IMR-90 (cell line): ENCODE measurements around the gene OR51Q1. TPM values are rescaled to one million over a fixed set of nuclear protein-coding genes. Genes with fewer than 3 reads are reported as not detected.

ENCODE experiments used
- ATAC-seq: fragments of 200-7000 bp; cut with Tn5 transposase; 2 replicates; pipeline ENCODE4 v1.9.1; 2020; ENCODE audit warnings: low read depth, mild to moderate bottlenecking, moderate library complexity
- BruUV-seq: library from RNA; stranded (reverse); fragments of 400-500 nt; replicated peaks from 2 replicates; lab custom pipeline; 2021; lab: Mats Ljungman, UMichigan
- CTCF ChIA-PET: fragments of 300-600 bp; formaldehyde crosslinking; extraction: SDS; loops from one replicate; lab custom pipeline; 2021; ENCODE audit warnings: antibody characterized with exemption; lab: Yijun Ruan, JAX
- POLR2A ChIA-PET: fragments of 300-600 bp; sonication (Branson Sonifier 250); formaldehyde crosslinking; loops from one replicate; lab custom pipeline; 2022; ENCODE audit warnings: antibody characterized with exemption; ENCODE audit not compliant: unreplicated experiment; lab: Charles Lee
- DNase-seq: peaks from one replicate; pipeline ENCODE4 v3.0.0; 2013
- H2AFZ ChIP-seq: replicated peaks from 2 replicates; pipeline ENCODE3; 2013; ENCODE audit warnings: low read length, mild to moderate bottlenecking; ENCODE audit not compliant: poor library complexity
- H2AK5ac ChIP-seq: 2 replicates; pipeline ENCODE4 v1.6.1; 2013; ENCODE audit warnings: low read depth, low read length, inconsistent platforms
- H2AK9ac ChIP-seq: replicated peaks from 2 replicates; pipeline ENCODE3; 2013; ENCODE audit warnings: mild to moderate bottlenecking, low read depth, low read length, moderate library complexity; ENCODE audit not compliant: poor library complexity
- H2BK120ac ChIP-seq: 2 replicates; pipeline ENCODE4 v1.6.1; 2013; ENCODE audit warnings: low read depth, low read length, inconsistent platforms
- H2BK15ac ChIP-seq: 3 replicates; pipeline ENCODE4 v1.6.1; 2013; ENCODE audit warnings: low read depth, low read length, inconsistent platforms
- H2BK20ac ChIP-seq: 2 replicates; pipeline ENCODE4 v1.6.1; 2013; ENCODE audit warnings: low read depth, mild to moderate bottlenecking, inconsistent platforms, low read length, moderate library complexity
- H2BK5ac ChIP-seq: 2 replicates; pipeline ENCODE4 v1.6.1; 2013; ENCODE audit warnings: mild to moderate bottlenecking, low read depth, low read length, inconsistent platforms; ENCODE audit not compliant: poor library complexity, severe bottlenecking
- H3K14ac ChIP-seq: replicated peaks from 2 replicates; pipeline ENCODE4 v1.6.1; 2013; ENCODE audit warnings: low read depth, low read length, inconsistent platforms
- H3K18ac ChIP-seq: 2 replicates; pipeline ENCODE4 v1.6.1; 2013; ENCODE audit warnings: low read depth, low read length, control low read depth
- H3K23ac ChIP-seq: 2 replicates; pipeline ENCODE4 v1.6.1; 2013; ENCODE audit warnings: low read depth, low read length, inconsistent platforms
- H3K27ac ChIP-seq: 2 replicates; pipeline ENCODE4 v1.5.1; 2013; ENCODE audit warnings: mild to moderate bottlenecking, control low read depth, low read length; ENCODE audit not compliant: insufficient read depth
- H3K27me3 ChIP-seq: 2 replicates; pipeline ENCODE4 v1.6.1; 2013; ENCODE audit warnings: low read length; ENCODE audit not compliant: control insufficient read depth, insufficient read depth
- H3K36me3 ChIP-seq: 2 replicates; pipeline ENCODE4 v1.6.1; 2013; ENCODE audit warnings: low read length, mixed read lengths; ENCODE audit not compliant: control insufficient read depth, insufficient read depth
- H3K4ac ChIP-seq: 2 replicates; pipeline ENCODE4 v1.6.1; 2013; ENCODE audit warnings: low read depth, low read length, inconsistent platforms
- H3K4me1 ChIP-seq: 2 replicates; pipeline ENCODE4 v1.6.1; 2013; ENCODE audit warnings: low read length, mixed read lengths; ENCODE audit not compliant: control insufficient read depth, insufficient read depth
- H3K4me2 ChIP-seq: 2 replicates; pipeline ENCODE4 v1.6.1; 2013; ENCODE audit warnings: low read depth, mild to moderate bottlenecking, control low read depth, low read length, moderate library complexity
- H3K4me3 ChIP-seq: 2 replicates; pipeline ENCODE4 v1.5.1; 2013; ENCODE audit warnings: low read depth, mild to moderate bottlenecking, control low read depth, low read length, moderate library complexity; ENCODE audit not compliant: insufficient read depth
- H3K56ac ChIP-seq: 2 replicates; pipeline ENCODE4 v1.6.1; 2013; ENCODE audit warnings: low read length, inconsistent platforms; ENCODE audit not compliant: insufficient read depth; ENCODE audit errors: extremely low read depth
- H3K79me1 ChIP-seq, 2 experiments: 2 replicates each; pipeline ENCODE4 v1.6.1; 2013; ENCODE audit warnings: low read length in 2 of 2, inconsistent platforms in 1 of 2, low read depth in 1 of 2
- H3K9ac ChIP-seq: 2 replicates; pipeline ENCODE4 v1.6.1; 2013; ENCODE audit warnings: low read depth, low read length, control low read depth
- H3K9me1 ChIP-seq: 2 replicates; pipeline ENCODE4 v1.6.1; 2013; ENCODE audit warnings: low read length, inconsistent platforms; ENCODE audit not compliant: insufficient read depth
- H3K9me3 ChIP-seq: 2 replicates; pipeline ENCODE4 v1.6.1; 2013; ENCODE audit warnings: low read length; ENCODE audit not compliant: control insufficient read depth, insufficient read depth
- H4K20me1 ChIP-seq: 2 replicates; pipeline ENCODE4 v1.6.1; 2013; ENCODE audit warnings: low read length, inconsistent platforms; ENCODE audit not compliant: insufficient read depth
- H4K5ac ChIP-seq: 2 replicates; pipeline ENCODE4 v1.6.1; 2013; ENCODE audit warnings: mild to moderate bottlenecking, low read depth, low read length, control low read depth
- H4K8ac ChIP-seq, 2 experiments: 2 replicates each; pipeline ENCODE4 v1.6.1; 2013; ENCODE audit warnings: low read depth in 2 of 2, low read length in 2 of 2, control low read depth in 1 of 2, inconsistent platforms in 1 of 2
- H4K91ac ChIP-seq: 2 replicates; pipeline ENCODE4 v1.6.1; 2013; ENCODE audit warnings: low read depth, low read length, inconsistent platforms; ENCODE audit not compliant: insufficient read depth
- FOS ChIP-seq: fragments of 150-350 bp; IDR thresholded peaks from 2 replicates; pipeline ENCODE4 v1.6.1; 2016; ENCODE audit warnings: low read depth, low read length
- MAZ ChIP-seq: IDR thresholded peaks from 2 replicates; pipeline ENCODE4 v1.6.1; 2012; ENCODE audit warnings: low read depth, mild to moderate bottlenecking, low read length, improper control_type of control experiment, moderate library complexity, borderline replicate concordance
- RCOR1 ChIP-seq: IDR thresholded peaks from 2 replicates; pipeline ENCODE4 v1.6.1; 2012; ENCODE audit warnings: mild to moderate bottlenecking, low read length, improper control_type of control experiment; ENCODE audit not compliant: insufficient replicate concordance
- WGBS, 2 experiments: methylation state at CpG; one replicate each; pipeline versions ENCODE4 v1.1.5 to v1.1.7; 2013; ENCODE audit warnings: missing lambda C conversion rate in 2 of 2; ENCODE audit not compliant: insufficient read length in 1 of 2; ENCODE audit errors: extremely low coverage in 2 of 2; 5-methylcytosine and 5-hydroxymethylcytosine counted together
- dilution Hi-C: fragments of 300-500 bp; cut with HindIII; formaldehyde crosslinking; loops from one replicate; pipeline ENCODE4 v1.14.3; 2018; ENCODE audit warnings: low sequenced_read_pairs; ENCODE audit not compliant: unreplicated experiment
- in situ Hi-C: fragments of 300-500 bp; cut with MboI; formaldehyde crosslinking; loops from 3 replicates; pipeline ENCODE4 v1.14.3; 2019; ENCODE audit warnings: low sequenced_read_pairs, inconsistent platforms, mixed read lengths
- intact Hi-C: fragments of 100-400 bp; cut with micrococcal nuclease; formaldehyde crosslinking; loops from 2 replicates; pipeline ENCODE4 v1.10.0; 2022
- polyA plus RNA-seq, 3 experiments: library from polyadenylated mRNA; depleted of rRNA; stranded (reverse); fragments of >200 nt; gene quantifications; 2 replicates each; pipeline ENCODE4 v1.2.3, GENCODE V29; 2012; ENCODE audit warnings: low replicate concordance in 1 of 3
- total RNA-seq: library from RNA; depleted of rRNA; stranded (reverse); fragments of >200 nt; gene quantifications from 2 replicates; pipeline ENCODE4 v1.2.3, GENCODE V29; 2012
- TF ChIP-seq, protein P1 (sequence below): fragments of 150-350 bp; IDR thresholded peaks from 2 replicates; pipeline ENCODE4 v1.6.1; 2017; ENCODE audit warnings: mild to moderate bottlenecking, antibody characterized with exemption, low read length, low read depth
- TF ChIP-seq, protein P2 (sequence below): conservative IDR thresholded peaks from 2 replicates; pipeline ENCODE4 v1.5.1; 2012; ENCODE audit warnings: mild to moderate bottlenecking, low read depth, low read length, improper control_type of control experiment

The OR51Q1 gene
- total and polyA plus RNA-seq, 2 of the 4 experiments (the other 2 are of a cell fraction) = not detected

DNA sequence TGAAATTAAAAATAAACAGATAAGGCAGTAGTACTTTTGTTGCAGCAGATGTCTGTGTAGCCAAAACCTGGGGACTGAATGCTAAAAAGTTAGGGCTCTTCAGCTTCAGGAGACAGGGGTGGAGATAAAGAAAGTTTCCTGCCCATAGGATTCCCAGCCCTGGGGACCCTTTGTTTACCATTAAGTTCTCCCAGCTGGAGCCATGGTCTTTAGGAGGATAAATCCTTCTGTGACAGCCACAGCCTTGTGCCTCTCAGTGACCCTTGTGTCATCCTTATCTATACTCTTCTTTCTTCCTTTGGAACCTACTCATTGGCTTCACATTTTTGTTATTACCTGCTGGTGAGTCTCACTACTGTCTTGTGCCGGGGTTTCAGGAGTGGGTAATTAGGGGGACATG, 38.3 kb upstream of the OR51Q1 start, which contains the start of gene OR51M1:
Gene OR51M1 (plus strand): TSS at position 237 of the 400 bp plus-strand sequence. CDS start 5,587 bp downstream, outside the sequence.
- no CpG with 5 or more reads among the region's 1 CpG for WGBS, 2 experiments
- Histone ChIP-seq H3K9me3 (no peaks in the 10 kb centered on the region), H2AK5ac (no peak within 1 kb of the TSS), H3K79me1 (no peaks in the 10 kb centered on the region), H2BK15ac (no peak within 1 kb of the TSS), H3K9me1 (no peaks in the 10 kb centered on the region), H4K91ac (no peak within 1 kb of the TSS), H3K56ac (no peak within 1 kb of the TSS), H2AK9ac (no peak within 1 kb of the TSS), H3K4ac (no peak within 1 kb of the TSS), H2BK5ac (no peak within 1 kb of the TSS), H3K23ac (no peak within 1 kb of the TSS), H4K20me1 (no peaks in the 10 kb centered on the region), H3K27me3 (no peaks in the 10 kb centered on the region), H3K18ac (no peak within 1 kb of the TSS), H3K9ac (no peak within 1 kb of the TSS), H3K14ac (no peak within 1 kb of the TSS), H3K4me3 (no peak within 1 kb of the TSS), H4K5ac (no peak within 1 kb of the TSS), H3K4me1 (no peaks in the 10 kb centered on the region), H2BK120ac (no peak within 1 kb of the TSS), H2AFZ (no peak within 1 kb of the TSS), H2BK20ac (no peak within 1 kb of the TSS), H3K4me2 (no peak within 1 kb of the TSS), H4K8ac (no peak within 1 kb of the TSS), H3K27ac (no peak within 1 kb of the TSS), H3K36me3 (no peaks in the 10 kb centered on the region)
- dilution Hi-C loops = no loop called here
- ChIA-PET CTCF (no interaction called here), POLR2A (no interaction called here)
- no peak for DNase-seq
- TF ChIP-seq, protein P1, sequence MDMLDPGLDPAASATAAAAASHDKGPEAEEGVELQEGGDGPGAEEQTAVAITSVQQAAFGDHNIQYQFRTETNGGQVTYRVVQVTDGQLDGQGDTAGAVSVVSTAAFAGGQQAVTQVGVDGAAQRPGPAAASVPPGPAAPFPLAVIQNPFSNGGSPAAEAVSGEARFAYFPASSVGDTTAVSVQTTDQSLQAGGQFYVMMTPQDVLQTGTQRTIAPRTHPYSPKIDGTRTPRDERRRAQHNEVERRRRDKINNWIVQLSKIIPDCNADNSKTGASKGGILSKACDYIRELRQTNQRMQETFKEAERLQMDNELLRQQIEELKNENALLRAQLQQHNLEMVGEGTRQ = no peak
- TF ChIP-seq RCOR1 = no peak
- no peak for TF ChIP-seq FOS
- TF ChIP-seq, protein P2, sequence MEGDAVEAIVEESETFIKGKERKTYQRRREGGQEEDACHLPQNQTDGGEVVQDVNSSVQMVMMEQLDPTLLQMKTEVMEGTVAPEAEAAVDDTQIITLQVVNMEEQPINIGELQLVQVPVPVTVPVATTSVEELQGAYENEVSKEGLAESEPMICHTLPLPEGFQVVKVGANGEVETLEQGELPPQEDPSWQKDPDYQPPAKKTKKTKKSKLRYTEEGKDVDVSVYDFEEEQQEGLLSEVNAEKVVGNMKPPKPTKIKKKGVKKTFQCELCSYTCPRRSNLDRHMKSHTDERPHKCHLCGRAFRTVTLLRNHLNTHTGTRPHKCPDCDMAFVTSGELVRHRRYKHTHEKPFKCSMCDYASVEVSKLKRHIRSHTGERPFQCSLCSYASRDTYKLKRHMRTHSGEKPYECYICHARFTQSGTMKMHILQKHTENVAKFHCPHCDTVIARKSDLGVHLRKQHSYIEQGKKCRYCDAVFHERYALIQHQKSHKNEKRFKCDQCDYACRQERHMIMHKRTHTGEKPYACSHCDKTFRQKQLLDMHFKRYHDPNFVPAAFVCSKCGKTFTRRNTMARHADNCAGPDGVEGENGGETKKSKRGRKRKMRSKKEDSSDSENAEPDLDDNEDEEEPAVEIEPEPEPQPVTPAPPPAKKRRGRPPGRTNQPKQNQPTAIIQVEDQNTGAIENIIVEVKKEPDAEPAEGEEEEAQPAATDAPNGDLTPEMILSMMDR = no peak
- TF ChIP-seq MAZ = no peak
- intact Hi-C loops = loop anchor here (5.0 kb wide), 2 partner anchors 376 to 1196 kb away; no protein-coding TSS in a partner anchor
- in situ Hi-C loops = loop anchor here (5.0 to 10.0 kb wide), 2 partner anchors 261 to 749 kb away; partner anchors contain the start of gene OR51D1
- no peak for ATAC-seq
- no TSS peak for BruUV-seq
